Raji (cell line): ENCODE data around the gene ASCL1.

ENCODE experiments used
- POLR2A ChIP-seq: IDR thresholded peaks from 2 replicates; pipeline ENCODE4 v1.6.1; 2011; ENCODE audit warnings: low read depth, low read length, control low read depth; ENCODE audit not compliant: insufficient read depth

ASCL1 gene

GRCh38 chr12:102939670-102940222, 17.7 kb upstream of the ASCL1 start:
- no peak for TF ChIP-seq POLR2A

- TF ChIP-seq POLR2A = no peak
Measured at GRCh38 chr12:102946042-102946441, 11.4 kb upstream of the ASCL1 start.

- no peak for TF ChIP-seq POLR2A
Measured at GRCh38 chr12:102948941-102949352, 8.5 kb upstream of the ASCL1 start.

- TF ChIP-seq POLR2A = no peak
Measured at GRCh38 chr12:102950107-102950949, 7.1 kb upstream of the ASCL1 start.

- TF ChIP-seq POLR2A = no peak
Measured at GRCh38 chr12:102950950-102951619, 6.4 kb upstream of the ASCL1 start.

- no peak for TF ChIP-seq POLR2A
Measured at GRCh38 chr12:102951841-102952240, 5.6 kb upstream of the ASCL1 start.

- no peak for TF ChIP-seq POLR2A
Measured at GRCh38 chr12:102953221-102953620, 4.3 kb upstream of the ASCL1 start.

GRCh38 chr12:102954134-102954533, 3.3 kb upstream of the ASCL1 start:
- no peak for TF ChIP-seq POLR2A

GRCh38 chr12:102955926-102956737, 1.3 kb upstream of the ASCL1 start:
- no peak for TF ChIP-seq POLR2A

GRCh38 chr12:102956738-102957327, 641 bp upstream of the ASCL1 start:
- no peak for TF ChIP-seq POLR2A

- no peak for TF ChIP-seq POLR2A
Measured at GRCh38 chr12:102958073-102958829, 777 bp downstream of the ASCL1 start.

GRCh38 chr12:102958830-102959176, 1.3 kb downstream of the ASCL1 start:
- TF ChIP-seq POLR2A = no peak

GRCh38 chr12:102959391-102959790, 1.9 kb downstream of the ASCL1 start:
- no peak for TF ChIP-seq POLR2A

- TF ChIP-seq POLR2A = no peak
Measured at GRCh38 chr12:102960766-102961465, 3.4 kb downstream of the ASCL1 start.
